GM19351 (cell line): ENCODE measurements around the gene PITRM1.
"Not testable (repeated sequence)": the region's sequence is repeated elsewhere in the genome, so short reads cannot be mapped to it uniquely, and the experiment has no call there.

Experiments used
- ATAC-seq: cut with Tn5 transposase; IDR thresholded peaks from one replicate; pipeline ENCODE4 v1.9.1; 2021; ENCODE audit warnings: mild to moderate bottlenecking, moderate library complexity; ENCODE audit not compliant: unreplicated experiment

Gene PITRM1

DNA sequence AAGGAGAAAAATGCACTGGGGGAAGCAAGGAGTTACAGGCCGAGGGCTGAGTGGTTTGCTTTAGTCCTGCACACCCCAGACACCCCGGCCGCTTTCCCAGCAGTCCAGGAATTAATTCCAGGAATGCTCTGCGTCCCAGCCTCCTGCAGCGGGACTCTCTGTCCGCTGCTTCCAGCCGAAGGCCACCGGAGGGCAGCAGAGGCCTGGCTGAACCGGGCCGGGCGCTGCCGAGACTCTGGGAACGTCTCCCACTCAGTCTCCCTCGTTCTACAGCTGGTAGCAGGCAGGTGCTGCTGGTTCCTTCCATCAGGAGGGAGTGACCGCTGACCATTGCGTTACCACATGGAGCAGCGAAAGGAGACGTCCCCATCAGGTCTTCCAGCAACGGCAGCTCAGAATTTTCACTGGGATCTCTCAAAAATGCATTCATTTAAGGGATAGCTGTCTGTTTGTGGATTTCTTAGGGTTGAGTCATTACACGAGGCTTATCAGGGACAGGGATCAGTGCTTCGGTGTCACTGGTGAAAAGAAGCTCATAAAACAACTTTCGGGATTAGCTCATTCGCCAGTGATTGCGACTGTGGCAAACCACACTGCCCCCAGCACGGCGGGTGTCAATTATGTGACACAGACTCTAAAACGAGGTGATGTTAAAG is 24.9 kb upstream of the PITRM1 start:
- ATAC-seq: peak; percentile 87

DNA sequence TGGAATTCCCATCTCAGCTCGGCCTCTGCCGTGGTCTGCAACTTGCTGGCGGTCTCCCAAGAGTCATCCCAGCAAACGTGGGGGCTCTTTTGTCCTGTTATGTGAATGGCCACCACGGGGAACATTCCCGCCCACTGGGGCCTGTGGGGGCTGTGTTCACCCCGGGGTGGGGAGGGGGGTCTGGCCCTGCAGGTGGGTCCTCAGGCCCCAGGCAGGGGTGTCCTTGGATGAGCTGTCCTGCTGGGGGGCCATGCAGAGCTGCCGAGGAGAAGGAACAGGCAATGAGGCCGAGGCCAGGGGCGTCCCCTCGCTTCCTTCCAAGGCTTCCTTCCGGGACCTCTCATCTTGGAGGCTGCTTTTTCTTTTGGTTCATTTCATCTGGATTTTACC is 24.4 kb upstream of the PITRM1 start:
- ATAC-seq: no peak

DNA sequence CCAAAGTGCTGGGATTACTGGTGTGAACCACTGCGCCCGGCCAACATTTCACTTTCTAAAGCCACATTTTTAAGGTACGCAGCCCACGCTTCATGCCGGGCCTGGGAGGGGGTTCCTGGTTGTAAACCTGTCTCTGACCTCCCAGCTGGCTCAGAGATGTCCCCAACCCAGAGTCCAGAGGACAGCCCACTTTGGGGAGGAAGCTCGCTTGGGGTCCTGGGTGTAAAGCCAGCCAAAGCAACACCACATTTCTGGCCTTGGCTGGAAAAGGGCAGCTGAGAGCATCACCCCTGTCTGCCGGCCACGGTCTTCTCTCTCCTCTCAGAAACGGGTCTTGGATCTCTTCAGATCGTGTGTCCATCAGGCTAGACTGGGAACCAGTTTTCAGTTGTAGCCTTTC is 23.9 kb upstream of the PITRM1 start:
- no peak for ATAC-seq

DNA sequence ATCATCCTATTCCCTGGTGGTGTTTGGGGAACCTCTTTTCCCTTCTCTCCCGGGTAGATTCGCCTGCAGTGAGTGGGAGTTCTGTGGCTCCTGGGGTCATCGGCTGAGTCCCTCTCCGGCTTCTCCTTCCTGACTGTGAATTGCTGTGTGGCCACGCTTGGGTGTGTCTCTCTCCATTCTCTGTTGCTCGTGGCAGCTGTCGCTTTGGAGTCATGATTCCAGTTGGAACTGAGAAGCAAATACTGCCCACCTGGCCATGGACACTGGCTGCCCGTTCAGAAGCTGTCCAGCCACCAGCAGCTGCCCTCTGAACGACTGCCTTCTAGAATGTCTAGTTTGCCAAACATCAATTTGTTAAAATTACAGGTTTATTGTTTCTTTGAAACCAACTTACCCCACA is 23.1 kb upstream of the PITRM1 start:
- no peak for ATAC-seq

DNA sequence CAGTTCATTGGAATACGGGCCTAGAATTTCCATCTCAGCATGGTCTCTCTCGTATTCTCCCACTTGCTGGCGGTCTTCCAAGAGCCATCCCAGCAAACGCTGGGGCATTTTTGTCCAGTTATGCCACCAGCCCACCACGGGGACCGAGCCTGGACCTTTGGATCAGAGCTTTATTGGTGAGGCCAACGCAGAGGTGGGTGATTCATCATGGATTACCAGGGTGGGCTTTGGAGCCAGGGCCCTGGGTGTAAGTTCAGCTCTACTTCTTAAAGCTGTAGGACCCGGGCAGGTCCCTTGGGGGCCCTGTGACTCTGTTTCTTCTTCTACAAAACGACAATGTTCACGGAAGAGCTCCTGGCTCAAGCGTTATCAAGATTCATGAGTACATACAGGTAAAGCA is 22.7 kb upstream of the PITRM1 start:
- ATAC-seq: no peak

DNA sequence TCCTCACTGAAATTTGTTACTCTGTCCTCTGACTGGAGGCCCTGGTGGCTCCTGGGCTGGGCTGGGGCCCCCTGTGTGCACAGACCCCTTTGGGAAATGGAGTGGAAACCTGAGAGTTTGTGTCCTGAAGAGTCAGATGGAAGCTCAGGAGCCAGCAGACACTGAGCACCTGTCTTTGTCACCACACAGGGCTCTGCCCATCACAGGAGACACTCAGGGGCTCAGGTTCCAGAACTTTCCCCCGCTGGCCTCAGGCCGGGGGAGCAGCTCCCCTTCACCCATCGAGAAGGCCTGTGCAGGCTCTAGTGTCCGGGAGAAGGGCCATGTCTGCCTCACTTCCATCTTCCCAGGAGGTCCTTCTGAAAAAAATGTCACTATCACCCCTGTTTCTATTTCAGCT is 22.3 kb upstream of the PITRM1 start:
- ATAC-seq: no peak

DNA sequence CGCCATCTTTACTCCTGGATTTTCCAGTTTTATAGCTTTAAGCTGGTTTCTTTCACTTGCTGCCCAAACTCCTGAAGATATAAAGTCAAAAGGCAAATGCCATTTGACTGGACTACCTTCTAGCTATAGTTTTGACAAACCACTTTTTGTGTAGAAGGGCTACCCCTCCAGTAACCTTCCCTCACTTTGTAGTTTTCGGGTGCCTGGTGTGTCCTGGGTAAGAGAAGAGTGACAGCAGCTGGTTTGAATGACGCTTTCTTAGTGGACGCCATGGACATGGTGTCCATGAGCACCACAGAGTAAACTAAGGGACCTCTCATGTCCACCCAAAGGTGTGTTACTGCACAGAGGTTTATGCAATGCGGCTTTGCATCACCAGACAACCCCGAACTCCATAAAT is 21.2 kb upstream of the PITRM1 start:
- no peak for ATAC-seq

DNA sequence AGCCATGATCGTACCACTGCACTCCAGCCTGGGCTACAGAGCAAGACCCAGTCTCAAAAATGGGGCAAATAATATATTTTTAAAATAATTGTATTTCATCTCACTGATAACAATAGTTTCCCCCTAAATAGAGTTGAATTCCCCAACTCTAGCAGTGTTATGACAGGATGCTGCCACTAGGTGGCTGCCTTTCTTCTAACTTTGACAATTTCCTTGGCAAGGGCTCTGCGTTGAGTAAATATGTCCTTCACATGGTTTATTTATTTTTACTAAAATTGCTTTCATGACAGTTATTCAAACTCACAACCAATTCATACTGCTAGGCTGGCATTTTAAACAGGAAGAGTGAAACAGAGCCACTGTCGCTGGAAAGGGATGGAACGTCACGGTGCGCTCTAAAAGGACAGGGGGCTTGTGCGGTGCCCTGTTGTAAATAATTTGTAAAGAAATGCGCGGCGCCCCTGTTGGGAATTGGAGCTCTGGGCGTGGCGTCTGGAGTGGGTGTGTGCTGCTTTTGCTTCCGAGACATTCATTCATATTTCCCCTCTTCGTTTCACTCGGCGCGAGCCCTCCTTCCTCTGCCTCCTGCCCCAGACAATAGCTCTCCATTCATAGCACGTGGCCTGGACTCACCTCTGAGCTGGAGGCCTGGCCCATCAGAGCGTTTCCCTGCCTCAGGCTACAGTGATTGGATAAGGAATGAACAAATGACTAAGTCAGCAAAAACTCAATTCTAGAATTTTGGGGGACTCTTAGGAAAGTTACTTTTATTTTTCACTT is 20.5 kb upstream of the PITRM1 start:
- ATAC-seq: no peak

DNA sequence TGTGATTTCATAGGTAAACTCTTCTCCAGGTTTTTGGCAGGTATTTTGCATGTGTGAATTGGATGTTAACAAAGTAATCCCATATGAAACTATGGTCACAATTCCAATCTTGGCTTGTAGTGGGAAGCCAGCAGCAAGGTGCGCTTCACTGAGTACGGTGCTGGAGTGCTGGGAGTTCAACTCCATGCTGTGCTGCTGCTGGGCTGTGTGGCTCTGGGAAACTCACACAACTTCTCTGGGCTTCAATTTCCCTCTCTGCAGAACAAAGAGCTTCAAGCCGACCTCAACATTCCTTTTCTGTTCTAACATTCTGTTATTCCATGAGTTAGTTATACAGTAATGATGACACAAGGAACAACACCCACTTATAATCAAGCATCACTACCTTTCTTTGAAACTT is 18.2 kb upstream of the PITRM1 start:
- ATAC-seq: no peak

DNA sequence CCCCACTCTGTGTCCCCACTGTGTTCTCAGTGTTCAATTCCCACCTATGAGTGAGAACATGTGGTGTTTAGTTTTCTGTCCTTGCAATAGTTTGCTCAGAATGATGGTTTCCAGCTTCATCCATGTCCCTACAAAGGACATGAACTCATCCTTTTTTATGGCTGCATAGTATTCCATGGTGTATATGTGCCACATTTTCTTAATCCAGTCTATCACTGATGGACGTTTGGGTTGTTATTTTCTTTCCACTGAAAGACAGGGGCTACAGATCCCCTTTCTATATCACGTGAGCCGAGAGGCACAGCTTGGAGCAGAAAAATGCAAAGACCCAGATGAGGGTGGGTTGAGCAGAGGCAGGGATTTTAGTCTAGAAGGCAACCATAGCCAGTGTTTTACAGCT is 14.6 kb upstream of the PITRM1 start:
- ATAC-seq: not testable (repeated sequence)

DNA sequence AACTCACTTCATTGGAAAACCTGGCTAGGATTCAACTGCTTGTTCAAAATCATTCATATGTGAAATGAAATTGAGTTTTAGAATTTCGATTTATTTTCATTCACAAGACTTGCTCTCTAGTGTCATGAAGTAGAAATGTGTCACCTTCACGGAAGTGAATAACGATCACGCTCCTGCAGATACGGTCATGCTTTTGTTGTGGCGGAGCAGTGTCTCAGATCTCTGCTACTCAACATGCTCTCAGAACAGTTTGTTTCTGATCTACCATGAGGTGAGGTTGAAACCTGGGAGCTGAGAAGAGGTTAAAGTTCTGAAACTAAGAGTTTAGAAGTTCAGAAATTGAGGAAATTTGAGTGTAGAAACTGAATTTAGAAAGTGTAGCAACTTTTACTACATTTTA is 13.8 kb upstream of the PITRM1 start:
- ATAC-seq: no peak

DNA sequence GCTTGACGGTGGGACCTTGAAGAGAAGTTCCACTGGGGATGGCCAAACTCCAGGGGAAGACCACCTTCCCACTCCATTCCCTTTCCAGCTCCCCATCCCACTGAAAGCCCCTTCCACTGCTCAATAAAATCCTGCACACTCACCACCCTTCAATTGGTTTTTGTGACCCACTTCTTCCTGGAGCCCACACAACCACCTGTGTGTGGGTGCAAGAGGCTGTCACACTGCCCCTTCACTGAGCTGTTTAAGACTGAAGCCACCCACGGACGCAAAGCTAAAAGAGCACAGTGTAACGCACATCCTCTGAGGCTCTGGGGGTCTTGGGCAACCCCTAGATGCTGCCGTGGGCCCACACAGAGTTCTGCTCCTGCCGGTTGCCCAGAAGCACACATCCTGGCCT is 12.8 kb upstream of the PITRM1 start:
- ATAC-seq: no peak

DNA sequence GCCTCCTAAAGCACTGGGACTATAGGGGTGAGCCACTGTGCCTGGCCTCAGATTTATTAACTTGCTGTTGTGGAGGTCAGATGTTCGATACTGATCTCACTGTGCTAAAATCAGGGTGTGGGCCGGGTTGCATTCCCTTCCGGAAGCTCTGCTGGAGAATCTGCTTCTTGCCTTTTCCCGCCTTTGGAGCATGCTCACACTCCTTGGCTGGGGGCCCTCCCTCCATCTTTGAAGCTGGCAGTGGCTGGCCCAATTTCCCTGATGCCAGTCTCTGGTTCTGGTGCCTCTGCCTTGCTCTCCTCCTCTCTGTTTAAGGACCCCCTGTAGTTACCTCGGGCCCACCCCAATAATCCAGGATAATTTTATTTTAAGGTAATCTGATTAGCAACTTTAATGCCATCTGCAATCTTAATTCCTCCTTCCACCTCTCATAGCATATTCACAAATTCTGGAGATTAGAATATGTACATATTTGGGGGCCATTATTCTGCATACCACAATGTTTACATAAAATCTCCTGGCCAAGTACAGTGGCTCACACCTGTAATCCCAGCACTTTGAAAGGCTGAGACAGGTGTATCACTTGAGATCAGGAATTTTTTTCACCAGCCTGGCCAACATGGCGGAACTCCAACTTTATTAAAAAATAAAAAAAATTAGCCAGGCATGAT is 7.9 kb upstream of the PITRM1 start:
- ATAC-seq: no peak

DNA sequence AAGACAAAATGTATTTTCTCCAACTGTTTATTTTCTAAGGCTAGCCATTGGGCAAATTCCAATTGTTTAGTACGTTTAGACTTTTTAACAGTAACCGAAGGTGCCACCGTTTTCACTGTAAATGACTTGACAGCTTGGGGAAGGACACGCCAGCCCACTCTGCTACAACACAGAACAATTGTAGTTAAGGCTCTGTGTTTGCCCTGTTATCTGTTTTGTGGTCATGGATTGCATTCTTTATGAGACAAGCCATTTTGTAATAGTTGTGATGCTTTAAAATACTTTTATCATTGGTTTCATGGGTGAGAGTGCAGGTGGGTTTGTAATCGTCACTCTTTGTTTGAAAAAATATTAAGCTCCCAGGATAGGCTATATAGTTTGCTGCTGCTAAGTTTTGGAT is 6.6 kb upstream of the PITRM1 start:
- ATAC-seq: no peak

DNA sequence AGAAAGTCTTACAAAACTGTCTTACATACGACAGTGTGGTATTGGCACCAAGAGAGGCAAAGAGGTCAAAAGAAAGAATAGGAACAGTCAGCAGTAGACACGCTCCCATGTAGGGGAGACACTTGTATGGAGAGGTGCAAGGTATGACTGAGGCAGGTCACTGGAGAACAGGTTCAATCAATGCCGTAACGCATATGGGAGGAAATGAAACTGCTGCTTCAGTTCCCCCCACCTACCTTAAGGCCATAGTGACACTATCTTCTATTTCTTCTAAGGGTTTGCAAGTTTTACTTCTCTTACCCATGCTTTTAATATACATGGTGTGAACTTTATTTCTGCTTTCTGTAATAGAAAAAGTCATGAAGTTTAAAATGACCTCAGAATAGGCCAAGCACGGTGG is 5.5 kb upstream of the PITRM1 start:
- ATAC-seq: peak; percentile 41

DNA sequence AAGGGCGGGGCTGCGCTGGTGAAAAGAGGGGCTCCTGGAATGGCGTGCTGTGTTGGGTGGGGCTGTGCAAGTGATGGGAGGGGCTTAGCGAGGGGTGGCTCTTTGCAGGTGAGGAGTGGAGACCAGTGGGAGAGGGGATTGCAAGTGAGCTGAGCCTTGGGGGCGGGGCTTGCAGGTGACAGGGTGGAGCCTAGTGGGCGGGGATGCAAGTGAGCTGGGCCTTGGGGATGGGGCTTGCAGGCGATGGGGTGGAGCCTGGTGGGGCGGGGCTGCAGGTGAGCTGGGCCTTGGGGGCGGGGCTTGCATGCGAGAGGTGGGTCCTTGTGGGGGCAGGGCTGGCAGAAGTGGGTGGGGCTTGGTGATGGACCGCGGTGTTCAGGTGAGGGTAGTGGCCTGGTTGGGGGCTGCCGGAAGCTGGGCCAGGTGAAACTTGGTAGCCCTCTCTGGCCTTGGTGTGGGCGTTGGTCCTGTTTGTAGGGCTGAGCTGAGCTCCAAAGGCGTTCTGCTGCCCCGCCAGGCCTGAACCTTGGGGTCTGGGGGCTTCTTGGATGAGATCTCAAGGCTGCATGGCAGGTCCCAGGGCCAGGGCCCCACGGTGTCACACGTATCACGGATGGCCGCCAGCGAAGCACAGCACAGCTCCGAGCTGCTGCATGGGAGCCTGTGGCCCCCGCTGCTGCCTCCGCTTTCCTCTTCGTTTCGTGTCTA is 743 bp upstream of the PITRM1 start:
- peak; percentile 34 for ATAC-seq

DNA sequence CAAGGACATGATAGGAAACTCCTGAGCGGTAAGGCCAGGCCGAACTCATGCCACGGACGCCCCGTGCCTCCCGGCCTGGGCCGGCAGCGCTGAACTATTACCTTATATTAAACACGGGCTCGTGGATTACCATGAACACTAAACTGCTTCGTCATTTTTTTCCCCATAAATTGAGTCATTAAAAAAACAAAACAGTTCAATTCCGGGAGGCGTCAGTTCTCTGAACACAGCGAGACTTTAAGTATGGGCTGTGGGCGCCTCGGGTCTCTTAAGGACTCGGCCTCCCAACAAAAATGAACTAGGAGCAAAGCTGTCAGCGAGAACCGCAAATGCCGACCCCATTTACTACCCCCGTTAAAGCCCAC is 519 bp downstream of the PITRM1 start:
- peak; percentile 1 for ATAC-seq

DNA sequence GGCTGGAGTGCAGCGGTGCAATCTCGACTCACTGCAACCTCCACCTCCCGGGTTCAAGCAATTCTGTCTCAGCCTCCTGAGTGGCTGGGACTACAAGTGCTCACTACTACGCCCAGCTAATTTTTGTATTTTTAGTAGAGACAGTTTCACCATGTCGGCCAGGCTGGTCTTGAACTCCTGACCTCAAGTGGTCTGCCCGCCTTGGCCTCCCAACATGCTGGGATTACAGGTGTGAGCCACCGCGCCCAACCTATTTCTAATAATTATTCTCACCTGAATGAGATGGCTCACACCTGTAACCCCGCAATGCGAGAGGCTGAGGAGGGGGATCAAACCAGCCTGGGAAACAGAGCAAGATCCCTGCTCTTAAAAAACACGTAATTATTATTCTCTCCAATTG is 1.1 kb downstream of the PITRM1 start:
- ATAC-seq: not testable (repeated sequence)

DNA sequence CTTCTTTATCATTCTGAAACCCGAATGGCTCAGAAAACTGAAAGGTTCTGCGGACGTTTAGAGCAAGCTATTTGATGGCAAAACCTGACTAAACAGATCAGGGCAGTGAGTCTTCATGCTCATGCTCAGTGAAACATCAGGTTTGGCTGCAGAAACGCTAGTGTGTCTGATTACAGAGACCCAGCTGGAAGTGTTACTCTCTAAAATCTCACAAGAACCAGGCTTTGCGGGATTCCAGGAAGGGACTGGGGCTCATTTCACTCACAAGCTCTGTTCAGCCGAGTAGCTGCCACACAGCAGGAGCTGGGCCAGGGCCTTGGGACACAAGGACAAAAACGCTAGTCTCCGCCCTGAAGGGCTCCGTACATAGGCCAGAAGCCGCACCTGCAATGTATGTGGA is 2.9 kb downstream of the PITRM1 start:
- no peak for ATAC-seq

DNA sequence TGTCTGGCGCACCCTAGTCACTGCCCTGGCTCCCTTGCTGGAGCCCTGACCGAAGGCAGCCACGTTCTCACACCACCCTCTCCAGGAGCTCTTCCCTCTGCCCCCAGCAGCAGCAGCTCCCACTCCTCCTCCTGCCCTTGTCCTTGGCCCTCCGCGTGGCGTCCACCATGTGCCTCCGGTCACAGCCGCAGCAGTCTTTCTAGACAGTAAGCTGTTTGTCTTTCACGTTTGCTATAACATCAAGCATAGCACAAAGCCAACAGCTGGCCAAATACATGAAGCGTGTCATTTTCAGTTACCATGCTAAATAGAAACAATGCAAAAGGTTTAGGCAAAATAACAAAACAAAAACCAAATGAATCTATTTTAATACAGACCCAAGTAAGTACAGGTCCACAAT is 3.3 kb downstream of the PITRM1 start:
- ATAC-seq: no peak

DNA sequence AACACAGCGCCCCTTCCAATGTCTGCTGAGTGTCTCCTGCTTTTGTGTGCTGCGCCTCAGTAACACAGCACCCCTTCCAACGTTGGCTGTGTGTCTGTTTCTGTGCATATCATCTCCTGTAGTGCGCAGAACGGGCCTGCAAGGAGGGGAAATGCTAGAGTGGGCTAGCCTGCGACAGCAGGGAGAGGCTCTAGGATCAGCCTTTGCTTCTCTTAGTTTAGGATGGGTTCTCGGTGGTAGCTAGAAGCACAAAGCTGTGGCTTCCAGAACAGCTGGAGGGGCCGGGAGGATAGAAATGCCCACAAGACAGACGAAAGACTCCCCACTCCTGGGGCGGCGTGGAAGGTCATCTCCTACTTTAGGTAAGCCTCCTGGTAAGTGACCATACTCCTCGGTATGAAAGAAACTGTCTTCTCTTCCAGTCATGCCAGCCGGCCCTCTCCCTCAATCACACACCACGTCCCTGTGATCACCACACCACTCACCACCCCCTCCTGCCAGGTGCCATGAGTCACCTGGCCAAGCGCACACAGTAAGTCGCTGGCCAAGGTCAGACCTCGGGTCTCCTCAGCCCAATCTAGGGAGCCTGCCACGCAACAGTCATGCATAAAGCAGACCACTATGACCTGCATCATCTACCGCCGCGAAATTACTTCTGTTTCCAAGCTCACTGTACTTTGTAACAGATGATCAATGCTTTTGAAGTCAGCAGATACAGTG is 4.8 kb downstream of the PITRM1 start:
- no peak for ATAC-seq
